GM06990 (cell line): ENCODE results near the gene TXNL1.
"Not testable (repeated sequence)": the region's sequence is repeated elsewhere in the genome, so short reads cannot be mapped to it uniquely, and the experiment has no call there.

Experiments used
- DNase-seq: peaks from one replicate; pipeline ENCODE4 v3.0.0-alpha.2; 2011; ENCODE audit not compliant: insufficient read length; ENCODE audit errors: extremely low read depth
- H3K27me3 ChIP-seq: replicated peaks from 2 replicates; pipeline ENCODE4 v1.6.0; 2011; ENCODE audit warnings: low read length; ENCODE audit not compliant: control insufficient read depth, insufficient read depth
- H3K36me3 ChIP-seq: 2 replicates; pipeline ENCODE4 v1.5.1; 2011; ENCODE audit warnings: low read length; ENCODE audit not compliant: control insufficient read depth, insufficient read depth
- H3K4me3 ChIP-seq: replicated peaks from 2 replicates; pipeline ENCODE4 v1.5.1; 2011; ENCODE audit warnings: low read depth, mild to moderate bottlenecking, control low read depth, low read length
- TF ChIP-seq, protein P1 (sequence below): IDR thresholded peaks from 2 replicates; pipeline ENCODE4 v1.5.1; 2011; ENCODE audit warnings: low read length, control low read depth, mild to moderate bottlenecking, inconsistent platforms; ENCODE audit not compliant: insufficient read depth, poor library complexity, severe bottlenecking

Gene TXNL1

DNA sequence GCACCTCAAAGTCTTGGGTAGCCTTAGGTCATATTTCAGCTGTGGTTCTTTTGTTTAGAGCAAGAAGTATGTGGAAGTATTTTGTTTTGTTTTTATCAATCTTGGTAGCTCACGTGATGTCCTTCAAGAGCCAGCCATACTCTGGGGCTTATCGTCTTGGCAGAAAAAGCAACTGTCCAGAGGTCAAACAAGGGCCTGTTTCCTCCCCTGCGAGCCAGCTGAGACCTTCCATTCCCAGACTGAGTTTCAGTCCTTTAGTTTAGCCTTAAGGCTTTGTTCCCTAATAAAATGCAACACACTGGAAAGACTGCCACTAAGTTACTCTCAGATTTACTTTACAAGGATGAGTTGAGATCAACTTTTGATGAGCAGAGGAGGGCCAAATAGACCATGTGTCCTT lies 63.5 kb downstream of the TXNL1 start:
- H3K27me3 ChIP-seq, result no peaks in the 10 kb centered on the region
- TF ChIP-seq, protein P1, sequence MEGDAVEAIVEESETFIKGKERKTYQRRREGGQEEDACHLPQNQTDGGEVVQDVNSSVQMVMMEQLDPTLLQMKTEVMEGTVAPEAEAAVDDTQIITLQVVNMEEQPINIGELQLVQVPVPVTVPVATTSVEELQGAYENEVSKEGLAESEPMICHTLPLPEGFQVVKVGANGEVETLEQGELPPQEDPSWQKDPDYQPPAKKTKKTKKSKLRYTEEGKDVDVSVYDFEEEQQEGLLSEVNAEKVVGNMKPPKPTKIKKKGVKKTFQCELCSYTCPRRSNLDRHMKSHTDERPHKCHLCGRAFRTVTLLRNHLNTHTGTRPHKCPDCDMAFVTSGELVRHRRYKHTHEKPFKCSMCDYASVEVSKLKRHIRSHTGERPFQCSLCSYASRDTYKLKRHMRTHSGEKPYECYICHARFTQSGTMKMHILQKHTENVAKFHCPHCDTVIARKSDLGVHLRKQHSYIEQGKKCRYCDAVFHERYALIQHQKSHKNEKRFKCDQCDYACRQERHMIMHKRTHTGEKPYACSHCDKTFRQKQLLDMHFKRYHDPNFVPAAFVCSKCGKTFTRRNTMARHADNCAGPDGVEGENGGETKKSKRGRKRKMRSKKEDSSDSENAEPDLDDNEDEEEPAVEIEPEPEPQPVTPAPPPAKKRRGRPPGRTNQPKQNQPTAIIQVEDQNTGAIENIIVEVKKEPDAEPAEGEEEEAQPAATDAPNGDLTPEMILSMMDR, result no peak
- no peaks in the 10 kb centered on the region for H3K36me3 ChIP-seq
- no peak overlapping the region for H3K4me3 ChIP-seq
- DNase-seq, result no peak

DNA sequence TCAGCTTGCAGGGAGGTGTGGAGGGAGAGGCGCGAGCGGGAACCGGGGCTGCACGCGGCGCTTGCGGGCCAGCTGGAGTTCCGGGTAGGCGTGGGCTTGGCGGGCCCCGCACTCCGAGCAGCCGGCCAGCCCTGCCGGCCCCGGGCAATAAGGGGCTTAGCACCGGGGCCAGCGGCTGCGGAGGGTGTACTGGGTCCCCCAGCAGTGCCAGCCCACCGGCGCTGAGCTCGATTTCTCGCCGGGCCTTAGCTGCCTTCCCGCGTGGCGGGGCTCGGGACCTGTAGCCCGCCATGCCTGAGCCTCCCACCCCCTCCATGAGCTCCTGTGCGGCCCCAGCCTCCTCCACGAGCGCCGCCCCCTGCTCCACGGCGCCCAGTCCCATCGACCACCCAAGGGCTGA lies 66.1 kb downstream of the TXNL1 start:
- DNase-seq, H3K36me3 ChIP-seq, H3K4me3 ChIP-seq, H3K27me3 ChIP-seq: not testable (repeated sequence)

DNA sequence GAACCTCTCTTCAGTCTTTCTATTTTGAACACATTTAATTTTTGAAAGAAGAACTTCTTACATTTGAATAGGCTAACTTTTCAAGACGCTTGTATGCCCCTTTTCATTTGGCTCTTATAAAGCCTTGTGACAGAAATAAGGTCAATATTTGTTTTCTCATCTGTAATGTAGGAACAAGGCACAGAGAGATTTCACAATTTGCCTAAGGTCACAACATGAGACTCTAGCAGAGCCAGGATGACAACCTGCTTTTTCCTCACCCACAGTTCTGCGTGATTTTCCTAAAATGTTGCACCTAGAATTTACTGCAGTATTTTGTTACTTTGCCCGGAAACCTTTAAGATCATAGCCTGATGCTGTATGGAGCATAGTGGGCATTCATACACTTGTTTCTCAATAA lies 67.4 kb downstream of the TXNL1 start:
- TF ChIP-seq, protein P1, result no peak
- no peak for DNase-seq
- Histone ChIP-seq H3K27me3 (no peaks in the 10 kb centered on the region), H3K4me3 (no peak overlapping the region), H3K36me3 (no peaks in the 10 kb centered on the region)

DNA sequence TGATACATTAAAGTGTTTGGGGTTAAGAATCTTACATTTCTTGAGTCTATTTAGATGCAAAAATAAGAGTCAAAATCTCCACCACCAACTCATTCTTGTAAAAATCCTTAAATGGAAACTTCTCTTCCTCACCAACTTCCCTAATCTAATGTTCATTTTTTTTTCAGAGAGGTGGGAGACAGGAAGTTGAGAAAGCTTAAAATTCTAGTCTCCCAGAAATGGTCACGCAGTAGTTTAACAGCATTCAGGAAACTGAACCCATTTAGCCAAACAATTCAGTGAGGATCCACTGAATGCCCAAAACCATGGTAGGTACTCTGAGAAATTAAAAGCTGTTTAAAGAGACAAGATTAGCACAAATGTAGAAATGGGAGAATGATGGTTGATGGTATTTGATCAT lies 69.0 kb downstream of the TXNL1 start:
- Histone ChIP-seq H3K27me3 (no peaks in the 10 kb centered on the region), H3K4me3 (no peak overlapping the region), H3K36me3 (no peaks in the 10 kb centered on the region)
- TF ChIP-seq, protein P1, result no peak
- no peak for DNase-seq

DNA sequence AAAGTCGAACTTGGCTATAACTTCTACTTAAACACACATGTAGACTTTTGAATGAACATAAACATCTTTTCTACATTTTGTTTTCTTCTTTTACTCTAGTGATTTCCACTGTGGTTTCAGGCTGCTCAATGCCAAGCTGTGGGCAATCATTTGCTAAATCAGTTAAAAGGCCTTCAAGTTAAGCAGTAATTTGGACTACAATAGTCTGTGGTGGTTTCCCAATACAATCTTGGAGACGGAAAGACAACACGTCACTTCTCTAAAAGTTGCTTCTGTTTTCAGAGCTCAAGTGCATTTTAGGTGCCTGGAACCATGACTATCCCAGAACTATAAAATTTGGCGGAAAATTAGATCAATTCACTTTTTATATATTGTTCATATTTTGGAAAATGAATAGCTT lies 69.4 kb downstream of the TXNL1 start:
- TF ChIP-seq, protein P1, result no peak
- H3K27me3 ChIP-seq, result no peaks in the 10 kb centered on the region
- H3K4me3 ChIP-seq, result no peak overlapping the region
- H3K36me3 ChIP-seq, result no peaks in the 10 kb centered on the region
- no peak for DNase-seq

DNA sequence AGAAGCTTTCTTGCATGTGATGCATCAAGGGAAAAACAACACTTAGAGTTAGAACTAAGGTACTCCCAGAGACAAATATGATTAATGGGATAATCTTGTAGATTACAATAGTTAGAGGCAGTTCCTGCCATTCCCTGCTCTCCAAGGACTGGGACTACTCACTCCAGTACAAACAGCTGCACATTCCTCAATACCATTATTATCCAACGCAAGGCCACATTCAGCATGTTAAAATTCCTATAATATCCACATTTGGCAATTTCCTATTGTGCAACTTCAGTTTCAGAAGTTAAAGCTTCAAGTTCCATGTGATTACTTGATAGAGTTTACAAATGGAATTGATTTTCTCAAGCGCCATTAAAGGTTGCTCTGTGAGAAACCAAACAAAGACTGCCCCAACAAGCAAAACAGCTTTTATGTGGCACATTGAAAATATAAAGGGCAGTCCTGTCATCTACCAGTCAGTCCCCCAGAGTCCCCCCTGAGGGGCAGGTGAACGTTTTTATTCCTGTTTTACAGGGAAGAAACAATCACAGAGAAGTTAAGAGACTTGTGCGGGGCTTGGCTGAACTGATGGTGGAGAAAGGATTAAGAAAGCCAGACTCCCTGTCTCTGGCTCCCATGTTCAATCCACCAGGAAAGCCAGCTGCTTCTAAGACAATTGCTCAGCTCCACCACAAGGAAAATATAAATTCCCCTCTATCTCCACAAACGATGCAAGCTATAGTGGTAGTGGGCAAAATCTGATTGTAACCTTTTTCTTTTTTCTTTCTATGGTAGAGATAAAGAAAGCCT lies 72.6 kb downstream of the TXNL1 start:
- no peaks in the 10 kb centered on the region for H3K36me3 ChIP-seq
- TF ChIP-seq, protein P1, result no peak
- H3K4me3 ChIP-seq, result no peak overlapping the region
- DNase-seq, result no peak
- H3K27me3 ChIP-seq, result no peaks in the 10 kb centered on the region; the same call in 1 of the 2 replicates
